ENCODE results near the gene PRKG1.

Gene PRKG1

GRCh38 chr10:51894771-51895578 is 820.7 kb downstream of the PRKG1 start:
- TF ChIP-seq, protein P1, sequence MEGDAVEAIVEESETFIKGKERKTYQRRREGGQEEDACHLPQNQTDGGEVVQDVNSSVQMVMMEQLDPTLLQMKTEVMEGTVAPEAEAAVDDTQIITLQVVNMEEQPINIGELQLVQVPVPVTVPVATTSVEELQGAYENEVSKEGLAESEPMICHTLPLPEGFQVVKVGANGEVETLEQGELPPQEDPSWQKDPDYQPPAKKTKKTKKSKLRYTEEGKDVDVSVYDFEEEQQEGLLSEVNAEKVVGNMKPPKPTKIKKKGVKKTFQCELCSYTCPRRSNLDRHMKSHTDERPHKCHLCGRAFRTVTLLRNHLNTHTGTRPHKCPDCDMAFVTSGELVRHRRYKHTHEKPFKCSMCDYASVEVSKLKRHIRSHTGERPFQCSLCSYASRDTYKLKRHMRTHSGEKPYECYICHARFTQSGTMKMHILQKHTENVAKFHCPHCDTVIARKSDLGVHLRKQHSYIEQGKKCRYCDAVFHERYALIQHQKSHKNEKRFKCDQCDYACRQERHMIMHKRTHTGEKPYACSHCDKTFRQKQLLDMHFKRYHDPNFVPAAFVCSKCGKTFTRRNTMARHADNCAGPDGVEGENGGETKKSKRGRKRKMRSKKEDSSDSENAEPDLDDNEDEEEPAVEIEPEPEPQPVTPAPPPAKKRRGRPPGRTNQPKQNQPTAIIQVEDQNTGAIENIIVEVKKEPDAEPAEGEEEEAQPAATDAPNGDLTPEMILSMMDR (IDR thresholded peaks at IDR 0.05; ENCODE audit: insufficient read depth, low read depth, low read length, missing control alignments), result no peak
- H3K4me3 ChIP-seq (ENCODE audit: low read depth, low read length), result no peak overlapping the region
- DNase-seq (ENCODE audit: low read depth), result no peak

- TF ChIP-seq, protein P1 (IDR thresholded peaks at IDR 0.05; ENCODE audit: insufficient read depth, low read depth, low read length, missing control alignments), result no peak
- no peak for DNase-seq (ENCODE audit: low read depth)
- no peak overlapping the region for H3K4me3 ChIP-seq (ENCODE audit: low read depth, low read length)
Measured at GRCh38 chr10:51896849-51897248, 822.6 kb downstream of the PRKG1 start.

DNA sequence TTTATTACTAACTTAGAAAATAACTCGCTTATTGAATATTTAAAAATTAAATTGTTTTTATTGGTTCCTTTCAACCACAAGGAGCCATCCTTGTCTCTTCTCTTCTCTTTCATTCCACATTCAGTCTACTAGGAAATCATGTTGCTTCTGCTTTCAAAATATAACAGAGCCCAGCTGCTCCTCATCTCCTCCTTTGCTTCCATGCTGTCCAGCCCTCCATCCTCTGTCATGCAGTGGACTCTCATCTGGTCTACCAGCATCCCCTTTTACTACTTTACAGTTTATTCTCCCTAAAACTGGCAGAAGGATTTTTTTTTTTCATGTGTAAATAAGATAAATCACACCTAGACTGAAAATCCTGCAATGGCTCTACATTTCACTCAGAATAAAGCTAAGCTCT is 823.3 kb downstream of the PRKG1 start:
- TF ChIP-seq, protein P1 (IDR thresholded peaks at IDR 0.05; ENCODE audit: insufficient read depth, low read depth, low read length, missing control alignments), result no peak
- no peak for DNase-seq (ENCODE audit: low read depth)
- no peak overlapping the region for H3K4me3 ChIP-seq (ENCODE audit: low read depth, low read length)

DNA sequence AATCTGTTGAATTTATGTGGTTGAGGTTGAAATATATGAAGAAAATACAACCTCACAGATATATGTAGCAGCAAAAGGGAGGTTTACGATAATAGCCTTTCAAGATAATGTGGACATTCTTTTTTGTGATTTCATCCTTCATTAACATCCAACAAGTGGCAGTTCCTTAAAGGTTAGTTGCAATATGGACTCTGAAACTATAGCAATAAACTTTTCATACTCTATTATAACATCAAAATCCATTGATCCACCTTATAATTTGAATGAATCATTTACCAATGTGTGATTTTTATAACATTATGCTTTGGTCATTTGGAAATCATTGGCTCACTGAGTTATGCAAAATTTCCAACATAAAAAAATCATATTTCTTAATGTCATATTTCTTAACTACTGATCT is 825.9 kb downstream of the PRKG1 start:
- H3K4me3 ChIP-seq (ENCODE audit: low read depth, low read length), result no peak overlapping the region
- TF ChIP-seq, protein P1 (IDR thresholded peaks at IDR 0.05; ENCODE audit: insufficient read depth, low read depth, low read length, missing control alignments), result no peak
- DNase-seq (ENCODE audit: low read depth), result no peak

- no peak overlapping the region for H3K4me3 ChIP-seq (ENCODE audit: low read depth, low read length)
- TF ChIP-seq, protein P1 (IDR thresholded peaks at IDR 0.05; ENCODE audit: insufficient read depth, low read depth, low read length, missing control alignments), result no peak
- no peak for DNase-seq (ENCODE audit: low read depth)
Measured at GRCh38 chr10:51903675-51904074, 829.4 kb downstream of the PRKG1 start.

GRCh38 chr10:51905032-51905431 is 830.7 kb downstream of the PRKG1 start:
- TF ChIP-seq, protein P1 (IDR thresholded peaks at IDR 0.05; ENCODE audit: insufficient read depth, low read depth, low read length, missing control alignments), result no peak
- DNase-seq (ENCODE audit: low read depth), result no peak
- H3K4me3 ChIP-seq (ENCODE audit: low read depth, low read length), result no peak overlapping the region

DNA sequence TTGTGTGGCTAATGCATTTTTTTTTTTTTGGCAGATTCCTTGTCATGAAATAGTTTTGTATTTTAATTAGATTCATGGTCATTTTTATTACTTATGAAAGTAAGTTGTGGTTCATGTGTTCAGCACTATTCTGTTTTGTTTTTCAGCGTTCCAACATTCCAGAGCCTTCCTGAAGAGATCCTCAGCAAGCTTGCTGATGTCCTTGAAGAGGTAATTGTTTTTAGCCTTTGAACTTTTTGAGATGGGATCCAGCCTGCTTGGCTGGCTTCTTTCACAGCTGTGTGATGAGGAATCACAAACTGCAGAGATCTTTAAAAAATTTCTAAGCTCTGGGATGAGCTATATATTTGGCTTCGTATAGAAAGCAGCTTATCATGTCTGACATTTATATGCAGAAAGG is 833.1 kb downstream of the PRKG1 start:
- TF ChIP-seq, protein P1 (IDR thresholded peaks at IDR 0.05; ENCODE audit: insufficient read depth, low read depth, low read length, missing control alignments), result no peak
- DNase-seq (ENCODE audit: low read depth), result no peak

More for the DNA sequence above, 833.1 kb downstream of the PRKG1 start:
- no peak overlapping the region for H3K4me3 ChIP-seq (ENCODE audit: low read depth, low read length)
